GM18499 (cell line): ENCODE data around the gene LBP.

Experiments
- ATAC-seq: cut with Tn5 transposase; IDR thresholded peaks from one replicate; pipeline ENCODE4 v1.9.1; 2021; ENCODE audit warnings: moderate number of reproducible peaks; ENCODE audit not compliant: insufficient read depth, unreplicated experiment

Gene LBP

GRCh38 chr20:38426006-38426897 is 80.0 kb downstream of the LBP start:
- no peak for ATAC-seq
